Stimulated activated naive B cell treated with anti-CD40 and anti-IgM and Interleukin-4, amounts not matched to agents 10 μg/mL and 1 μg/mL and 100 μg/mL, for 72 hours (primary cell): ENCODE results near the gene THAP3.
"Not testable (repeated sequence)": the region's sequence is repeated elsewhere in the genome, so short reads cannot be mapped to it uniquely, and the experiment has no call there.

Source experiments
- ATAC-seq, 2 donors: fragments of 150-1000 bp; cut with Tn5 transposase; replicated peaks; 2 replicates each; pipeline ENCODE4 v1.10.0; 2021; ENCODE audit warnings: moderate library complexity in 1 of 2
- DNase-seq: peaks from one replicate; pipeline ENCODE4 v3.0.0; 2021
- H3K27ac Mint-ChIP-seq: one replicate; pipeline ENCODE4 v1.8.0; 2022; ENCODE audit warnings: mild to moderate bottlenecking, mixed read lengths
- H3K27me3 Mint-ChIP-seq, 2 donors: one replicate each; pipeline ENCODE4 v1.8.0; 2022; ENCODE audit warnings: mixed read lengths in 2 of 2
- H3K36me3 Mint-ChIP-seq, 2 donors: one replicate each; pipeline ENCODE4 v1.8.0; 2022; ENCODE audit warnings: mixed read lengths in 2 of 2, mild to moderate bottlenecking in 1 of 2
- H3K4me1 Mint-ChIP-seq, 2 donors: one replicate each; pipeline ENCODE4 v1.8.0; 2022; ENCODE audit warnings: mixed read lengths in 2 of 2, mild to moderate bottlenecking in 1 of 2
- H3K4me3 Mint-ChIP-seq, 2 donors: one replicate each; pipeline ENCODE4 v1.8.0; 2022; ENCODE audit warnings: mild to moderate bottlenecking in 2 of 2, mixed read lengths in 2 of 2, moderate library complexity in 1 of 2
- H3K9me3 Mint-ChIP-seq, 2 donors: one replicate each; pipeline ENCODE4 v1.8.0; 2022; ENCODE audit warnings: mixed read lengths in 2 of 2, mild to moderate bottlenecking in 1 of 2

Gene THAP3

DNA sequence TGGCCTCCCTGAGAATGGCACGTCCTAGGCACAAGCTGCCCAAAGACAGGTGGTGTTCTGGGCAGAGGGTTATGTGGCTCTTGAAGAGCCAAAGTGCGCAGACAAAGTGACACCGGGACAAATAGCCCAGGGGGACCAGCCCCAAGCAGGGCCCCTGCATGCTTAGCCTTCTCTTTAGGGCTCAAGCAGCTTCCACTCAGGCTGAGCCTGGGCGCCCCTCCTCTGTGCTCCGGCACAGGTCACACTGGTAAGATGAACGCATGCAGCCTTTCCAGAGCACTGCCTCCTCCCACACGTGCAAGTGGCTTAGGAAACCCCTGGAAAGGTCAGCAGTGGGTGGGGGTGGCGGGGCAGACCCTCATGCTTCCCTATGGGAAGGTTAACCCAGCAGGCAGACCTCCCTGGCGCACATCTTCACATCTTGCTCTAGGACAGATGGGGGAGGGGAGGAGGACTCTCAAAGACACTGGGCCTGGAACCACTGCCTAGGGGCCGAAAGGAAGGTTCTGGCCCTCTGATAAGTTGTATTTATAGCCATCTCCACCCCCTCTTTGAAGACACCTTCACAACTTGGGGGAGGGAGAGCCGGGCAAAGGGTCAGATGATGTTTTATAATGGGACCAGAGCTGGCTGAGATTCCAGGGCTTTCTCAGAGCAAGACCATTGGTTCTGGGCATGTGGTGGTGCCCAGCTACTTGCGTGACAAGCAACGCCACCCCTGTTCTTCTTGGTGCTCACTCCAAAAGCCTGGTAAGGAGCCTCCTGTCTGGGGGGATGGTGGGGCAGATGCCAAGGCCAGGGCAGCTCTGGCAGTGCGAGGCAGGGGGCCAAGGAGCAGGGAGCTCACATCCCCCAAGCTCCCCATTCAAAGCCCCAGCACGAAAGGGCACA, 27.5 kb upstream of the THAP3 start:
- H3K4me1 Mint-ChIP-seq, result peaks cover 25 to 59% of the 10 kb centered on the region in 2 donors
- no peaks in the 10 kb centered on the region for H3K9me3 Mint-ChIP-seq
- peak overlapping the region in 1 of 2 donors; percentile 36 for H3K4me3 Mint-ChIP-seq
- H3K27me3 Mint-ChIP-seq, result no peaks in the 10 kb centered on the region
- no peak overlapping the region for H3K27ac Mint-ChIP-seq
- peaks cover 22 to 61% of the 10 kb centered on the region in 2 donors for H3K36me3 Mint-ChIP-seq
- DNase-seq, result no peak
- ATAC-seq, result no peak

DNA sequence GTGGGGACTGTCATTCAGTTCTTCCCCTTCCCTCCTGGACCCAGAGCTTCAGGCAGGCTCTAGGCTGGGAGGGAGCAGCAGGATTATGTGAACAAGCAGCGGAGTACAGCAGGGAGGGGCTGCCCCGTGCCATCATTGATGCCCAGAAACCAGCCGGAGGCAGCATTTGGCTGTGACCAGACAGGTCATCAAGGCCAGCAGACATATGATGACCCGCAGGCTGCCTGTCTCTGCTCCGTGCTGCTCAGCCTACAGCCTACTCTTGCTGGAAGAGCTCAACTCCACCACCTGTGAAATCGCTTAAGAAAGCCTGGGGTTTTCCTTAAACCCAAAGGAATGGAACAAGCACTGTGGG, 26.9 kb upstream of the THAP3 start:
- DNase-seq (no peak), ATAC-seq (no peak)
- Mint-ChIP-seq H3K4me3 (no peak overlapping the region), H3K4me1 (peaks cover 25 to 59% of the 10 kb centered on the region in 2 donors), H3K36me3 (peaks cover 22 to 56% of the 10 kb centered on the region in 2 donors), H3K27me3 (no peaks in the 10 kb centered on the region), H3K27ac (no peak overlapping the region), H3K9me3 (no peaks in the 10 kb centered on the region)

DNA sequence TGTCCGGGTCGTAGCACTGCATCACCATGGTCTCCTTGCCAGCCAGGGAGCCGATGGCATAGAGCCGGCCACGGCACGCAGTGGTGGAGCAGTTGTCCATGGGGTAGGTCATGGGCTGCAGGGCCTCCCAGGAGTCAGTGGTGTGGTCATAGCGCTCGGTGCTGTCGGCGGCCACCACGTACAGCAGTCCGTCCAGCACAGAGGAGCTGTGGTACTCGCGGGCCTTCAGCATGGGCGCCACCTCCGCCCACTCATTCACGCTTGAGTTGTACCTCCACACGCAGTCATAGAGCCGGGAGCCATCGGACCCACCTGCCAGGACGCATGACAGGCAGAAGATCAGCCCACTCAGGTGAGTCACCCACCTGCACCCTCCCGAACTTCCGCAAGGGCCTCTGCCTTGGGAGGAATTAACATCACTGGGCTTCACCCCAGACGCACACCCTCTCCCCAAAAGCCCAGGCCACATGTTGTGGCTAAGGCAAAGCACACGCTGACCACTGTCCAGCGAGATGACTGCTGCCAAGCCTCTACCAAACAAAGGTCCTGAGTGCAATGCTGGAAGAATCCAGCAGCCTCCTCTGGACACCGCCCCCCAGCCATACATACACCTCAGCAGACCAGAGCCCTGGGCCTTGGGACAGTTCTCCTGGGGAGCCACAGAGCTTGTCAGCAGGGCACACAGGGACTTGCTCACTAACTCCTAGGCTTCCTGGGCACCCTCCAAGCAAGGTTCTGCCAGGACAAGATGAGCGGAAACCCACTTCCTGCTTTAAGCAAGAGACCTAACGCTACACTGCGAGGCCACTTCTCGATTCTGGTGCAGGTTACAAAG, 25.3 kb upstream of the THAP3 start:
- H3K36me3 Mint-ChIP-seq, result peaks cover 13 to 42% of the 10 kb centered on the region in 2 donors
- peaks cover 30 to 69% of the 10 kb centered on the region in 2 donors for H3K4me1 Mint-ChIP-seq
- no peak for ATAC-seq

DNA sequence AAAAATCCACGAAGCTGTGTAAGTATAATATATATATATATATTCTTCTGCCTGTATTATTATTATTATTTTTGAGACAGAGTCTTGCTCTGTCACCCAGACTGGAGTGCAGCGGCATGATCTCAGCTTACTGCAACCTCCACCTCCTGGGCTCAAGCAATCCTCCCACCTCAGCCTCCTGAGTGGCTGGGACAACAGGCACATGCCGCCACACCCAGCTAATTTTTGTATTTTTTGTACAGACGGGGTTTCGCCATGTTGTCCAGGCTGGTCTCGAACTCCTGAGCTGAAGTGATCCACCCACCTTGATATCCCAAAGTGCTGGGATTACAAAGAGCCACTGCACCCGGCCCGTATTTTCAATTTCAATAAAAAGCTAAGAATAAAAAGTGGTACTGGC, 24.7 kb upstream of the THAP3 start:
- Mint-ChIP-seq H3K4me1 (peaks cover 29 to 69% of the 10 kb centered on the region in 2 donors), H3K27ac (peak overlapping the region; percentile 9), H3K4me3 (peak overlapping the region; percentile 91 to 93), H3K36me3 (peaks cover 13 to 40% of the 10 kb centered on the region in 2 donors)
- H3K9me3 Mint-ChIP-seq, H3K27me3 Mint-ChIP-seq, DNase-seq, ATAC-seq: not testable (repeated sequence)

More for the DNA sequence above, 25.3 kb upstream of the THAP3 start:
- peak overlapping the region; percentile 31 for H3K27ac Mint-ChIP-seq
- no peaks in the 10 kb centered on the region for H3K9me3 Mint-ChIP-seq
- H3K4me3 Mint-ChIP-seq, result peak overlapping the region; percentile 69 to 91
- DNase-seq, result no peak
- H3K27me3 Mint-ChIP-seq, result no peaks in the 10 kb centered on the region

DNA sequence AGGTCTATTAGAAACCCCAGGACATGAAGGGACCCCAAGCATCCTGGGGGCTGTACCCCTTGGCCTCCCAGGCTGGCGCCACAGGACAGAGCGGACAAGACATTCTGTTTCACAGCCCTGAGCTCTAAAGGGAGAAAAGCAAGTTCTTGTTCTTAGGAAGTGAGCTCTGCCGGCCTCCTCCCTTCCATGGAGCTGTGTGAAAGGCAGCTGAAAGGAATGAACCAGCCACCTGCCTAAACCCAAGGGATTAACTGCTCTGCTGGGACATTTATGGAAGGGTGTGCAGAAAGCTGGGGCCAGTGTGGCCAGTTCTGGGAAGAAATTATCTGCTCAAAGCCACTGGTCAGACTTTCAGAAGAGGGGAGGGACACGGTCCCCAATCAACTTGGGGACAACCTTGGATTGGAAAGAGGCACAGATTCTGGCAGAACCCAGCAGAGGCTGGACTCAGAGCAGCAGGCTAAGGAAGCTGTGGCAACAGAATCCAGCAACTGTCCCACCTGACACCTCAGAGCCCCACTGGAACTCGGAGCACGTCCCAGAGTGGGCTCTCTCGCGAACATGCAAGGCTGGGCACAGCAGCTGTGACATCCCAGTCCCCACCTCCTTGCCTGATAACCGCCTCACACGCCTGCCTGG, 24.1 kb upstream of the THAP3 start:
- Mint-ChIP-seq H3K27ac (peak overlapping the region; percentile 92), H3K36me3 (peaks cover 10 to 34% of the 10 kb centered on the region in 2 donors), H3K4me3 (peak overlapping the region; percentile 91 to 93), H3K9me3 (no peaks in the 10 kb centered on the region), H3K27me3 (no peaks in the 10 kb centered on the region), H3K4me1 (peaks cover 26 to 66% of the 10 kb centered on the region in 2 donors)
- DNase-seq, result no peak
- peak in 1 of 2 donors; percentile 0 for ATAC-seq

DNA sequence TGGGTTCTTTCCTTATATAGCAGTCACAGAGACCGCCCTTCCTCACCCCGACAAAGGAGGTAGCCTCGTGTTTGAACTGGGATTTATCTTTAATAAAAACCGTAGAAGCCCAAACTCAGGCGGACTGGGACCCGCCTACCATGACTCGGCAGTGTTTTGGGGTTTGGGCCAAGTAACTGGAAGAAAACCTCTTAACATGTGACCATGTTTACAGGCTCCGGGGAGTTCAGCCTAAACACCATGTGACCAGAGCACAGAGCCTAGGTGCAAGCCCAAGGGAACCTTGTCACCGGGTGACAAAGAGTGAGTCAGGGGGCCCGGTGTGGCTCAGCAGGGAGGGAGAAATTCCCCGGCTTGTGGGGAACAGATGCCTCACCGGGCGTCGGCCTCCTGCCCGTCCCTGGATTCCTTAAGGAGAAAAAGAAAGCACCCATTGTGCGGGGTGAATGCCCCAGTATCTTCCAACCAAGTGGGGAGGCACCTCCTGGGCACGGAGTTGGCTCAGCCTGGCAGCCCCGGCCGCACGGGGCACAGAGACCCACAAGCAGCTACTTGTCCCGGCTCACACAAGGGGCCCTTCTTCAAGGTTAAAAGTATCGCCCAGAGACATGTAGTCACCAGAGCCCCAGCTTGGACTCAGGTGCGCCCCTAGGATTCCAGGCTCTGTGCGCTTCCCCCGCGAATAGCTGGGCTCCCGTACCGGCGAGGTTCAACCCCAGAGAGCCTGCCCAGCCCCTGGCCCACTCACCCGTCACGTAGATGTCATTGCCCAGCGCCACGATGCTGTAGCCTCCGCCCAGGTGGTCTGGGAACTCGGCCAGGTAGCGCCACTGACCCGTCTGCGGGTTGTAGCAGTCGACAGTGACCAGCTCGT, 23.4 kb upstream of the THAP3 start:
- Mint-ChIP-seq H3K36me3 (peaks cover 5 to 27% of the 10 kb centered on the region in 2 donors), H3K27me3 (no peaks in the 10 kb centered on the region), H3K9me3 (no peaks in the 10 kb centered on the region), H3K27ac (peak overlapping the region; percentile 92), H3K4me1 (peaks cover 26 to 58% of the 10 kb centered on the region in 2 donors), H3K4me3 (peak overlapping the region; percentile 91 to 93)
- DNase-seq, result peak; percentile 61
- peak; percentile 50 to 62 for ATAC-seq

DNA sequence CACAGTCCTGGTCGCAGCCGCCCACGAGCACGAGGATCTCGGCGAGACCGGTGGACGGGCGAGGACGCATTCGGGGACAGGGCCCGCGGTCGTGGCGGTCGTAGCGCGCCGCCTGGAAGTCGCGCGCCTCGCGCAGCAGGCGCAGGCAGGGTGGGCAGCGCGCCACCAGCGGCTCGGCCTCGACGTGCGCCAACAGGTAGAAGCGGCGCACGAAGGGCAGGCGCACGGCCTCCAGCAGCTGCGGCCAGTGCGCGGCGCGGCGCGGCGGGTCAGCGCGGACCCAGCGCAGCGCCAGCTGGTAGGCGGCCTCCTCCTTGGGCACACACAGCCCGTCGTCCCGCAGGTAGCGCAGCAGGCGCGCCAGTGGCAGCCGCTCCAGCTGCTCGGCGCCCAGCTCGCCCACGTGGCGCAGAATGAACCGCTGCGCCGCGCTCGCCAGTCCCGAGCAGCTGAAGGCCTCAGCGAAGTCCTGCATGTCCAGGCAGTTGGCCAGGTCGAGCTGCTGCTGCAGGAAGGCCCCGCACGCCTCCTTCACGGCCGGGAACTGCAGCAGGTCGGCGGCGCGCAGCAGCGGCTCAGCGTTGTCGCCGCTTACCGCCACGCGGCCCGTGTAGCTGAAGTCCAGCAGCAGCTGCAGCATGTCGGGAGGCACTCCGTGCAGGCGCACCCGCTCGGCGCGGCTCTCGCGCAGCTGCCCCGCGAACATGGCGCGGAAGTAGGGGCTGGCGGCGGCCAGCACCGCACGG, 22.6 kb upstream of the THAP3 start:
- no peak for DNase-seq
- Mint-ChIP-seq H3K9me3 (no peaks in the 10 kb centered on the region), H3K27ac (peak overlapping the region; percentile 92), H3K4me3 (peak overlapping the region; percentile 91 to 93), H3K4me1 (peaks cover 26 to 50% of the 10 kb centered on the region in 2 donors), H3K36me3 (peaks cover 4 to 24% of the 10 kb centered on the region in 2 donors), H3K27me3 (no peaks in the 10 kb centered on the region)
- ATAC-seq, result peak; percentile 47 to 54

DNA sequence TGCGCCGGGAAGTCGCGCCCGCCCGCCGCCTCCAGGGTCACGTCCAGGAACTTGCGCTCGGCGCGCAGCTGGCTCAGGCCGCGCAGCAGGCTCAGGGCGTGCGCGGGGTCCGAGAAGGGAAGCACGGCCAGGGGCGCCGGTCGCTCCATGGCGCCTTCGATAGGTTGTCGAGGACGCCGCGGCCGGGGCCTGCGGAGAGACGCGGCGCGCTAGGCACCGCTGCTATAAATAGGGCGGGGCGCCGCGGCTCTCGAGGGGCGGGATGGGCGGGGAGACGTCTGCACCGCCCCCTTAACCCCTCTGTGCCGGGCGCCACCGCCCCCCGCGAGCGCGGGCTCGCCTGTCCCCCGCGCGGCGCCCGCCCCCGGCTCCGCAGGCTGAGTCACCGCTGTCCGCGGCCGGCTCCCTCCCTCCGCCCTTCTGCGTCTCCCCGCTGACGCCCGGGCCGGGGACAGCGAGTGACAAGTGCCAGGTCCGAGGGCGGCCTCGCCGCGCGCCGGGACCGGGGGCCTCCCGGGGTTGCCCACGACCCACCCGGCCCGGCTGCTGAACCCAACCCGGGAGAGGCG, 21.9 kb upstream of the THAP3 start, which contains the start of gene KLHL21:
TSS of gene KLHL21 (minus strand) at position 201 of the 569 bp plus-strand sequence. CDS start at position 149, 52 bp downstream.
- Mint-ChIP-seq H3K27me3 (no peaks in the 10 kb centered on the region), H3K4me3 (peak within 1 kb of the TSS; percentile 91 to 93), H3K4me1 (peaks cover 24 to 43% of the 10 kb centered on the region in 2 donors), H3K36me3 (peaks cover 2 to 20% of the 10 kb centered on the region in 2 donors), H3K9me3 (no peaks in the 10 kb centered on the region), H3K27ac (peak within 1 kb of the TSS; percentile 96)
- DNase-seq (peak; percentile 86), ATAC-seq (peak; percentile 67 to 77)

DNA sequence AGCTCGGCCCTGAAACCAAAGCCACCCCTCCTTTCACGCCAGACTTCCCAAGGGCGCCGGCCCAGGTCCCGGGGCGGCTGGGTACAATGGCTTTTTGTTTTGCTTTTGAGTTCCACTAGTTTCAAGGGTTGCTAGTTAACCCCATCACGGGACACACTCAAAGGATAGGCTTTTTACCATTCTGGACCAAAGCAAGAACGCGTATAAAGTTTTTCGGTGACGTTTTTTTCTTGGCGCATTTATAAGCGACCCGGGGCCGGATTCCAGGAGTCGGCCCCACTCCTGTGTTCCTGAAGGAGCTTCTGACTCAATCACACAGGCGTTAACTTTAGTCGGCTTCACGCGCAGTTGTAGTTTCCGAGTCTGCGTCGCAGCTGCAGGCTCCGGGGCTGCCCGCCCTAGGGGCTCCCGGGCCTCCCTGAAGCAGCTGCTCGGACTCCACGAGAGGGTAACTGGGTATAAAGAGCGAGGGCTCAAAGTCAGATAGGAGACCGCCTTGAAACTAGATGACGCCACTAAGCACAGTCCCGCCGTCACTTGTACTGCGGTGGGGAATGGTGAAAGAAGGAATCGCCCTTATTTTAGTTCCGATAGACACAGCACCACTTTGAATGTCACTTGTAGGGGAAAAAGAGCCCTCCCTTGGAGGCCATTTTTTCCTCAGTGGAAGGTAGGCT, 21.3 kb upstream of the THAP3 start:
- Mint-ChIP-seq H3K36me3 (peaks cover 2 to 17% of the 10 kb centered on the region in 2 donors), H3K27ac (peak overlapping the region; percentile 96), H3K27me3 (no peaks in the 10 kb centered on the region), H3K4me1 (peaks cover 21 to 42% of the 10 kb centered on the region in 2 donors), H3K9me3 (no peaks in the 10 kb centered on the region), H3K4me3 (peak overlapping the region; percentile 82 to 87)
- ATAC-seq (peak; percentile 45 to 47), DNase-seq (peak; percentile 59)

DNA sequence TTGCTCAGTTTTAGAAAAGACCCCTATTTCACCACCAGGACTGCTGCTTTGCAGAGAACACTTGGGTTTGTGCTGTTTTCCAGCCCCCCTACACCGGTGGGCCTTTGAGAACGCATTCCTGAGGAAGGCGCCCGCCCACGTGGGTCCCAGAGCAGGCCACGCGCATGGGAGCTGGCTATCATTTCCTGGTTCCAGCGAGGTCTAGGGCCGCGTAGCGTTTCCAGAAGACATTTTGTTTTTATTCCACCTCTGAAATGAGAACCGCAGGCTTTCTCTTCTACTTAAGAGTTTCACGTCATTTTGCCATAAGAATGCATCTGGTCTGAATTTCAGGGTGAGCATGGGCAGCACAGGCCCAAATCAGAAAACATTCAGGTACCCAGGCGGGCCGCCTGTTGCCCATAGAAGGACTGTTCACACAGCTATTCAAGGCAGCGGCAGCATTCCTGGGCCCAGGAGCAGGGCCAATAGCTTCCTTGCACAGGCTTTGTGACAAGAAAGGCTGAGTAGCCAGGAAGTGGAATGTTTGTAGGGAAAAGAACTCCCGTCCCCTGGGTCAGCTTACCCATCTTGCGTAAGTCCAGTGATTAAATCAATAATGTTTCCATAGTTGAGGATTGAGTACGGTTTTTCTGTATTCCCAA, 20.6 kb upstream of the THAP3 start:
- DNase-seq, result no peak

DNA sequence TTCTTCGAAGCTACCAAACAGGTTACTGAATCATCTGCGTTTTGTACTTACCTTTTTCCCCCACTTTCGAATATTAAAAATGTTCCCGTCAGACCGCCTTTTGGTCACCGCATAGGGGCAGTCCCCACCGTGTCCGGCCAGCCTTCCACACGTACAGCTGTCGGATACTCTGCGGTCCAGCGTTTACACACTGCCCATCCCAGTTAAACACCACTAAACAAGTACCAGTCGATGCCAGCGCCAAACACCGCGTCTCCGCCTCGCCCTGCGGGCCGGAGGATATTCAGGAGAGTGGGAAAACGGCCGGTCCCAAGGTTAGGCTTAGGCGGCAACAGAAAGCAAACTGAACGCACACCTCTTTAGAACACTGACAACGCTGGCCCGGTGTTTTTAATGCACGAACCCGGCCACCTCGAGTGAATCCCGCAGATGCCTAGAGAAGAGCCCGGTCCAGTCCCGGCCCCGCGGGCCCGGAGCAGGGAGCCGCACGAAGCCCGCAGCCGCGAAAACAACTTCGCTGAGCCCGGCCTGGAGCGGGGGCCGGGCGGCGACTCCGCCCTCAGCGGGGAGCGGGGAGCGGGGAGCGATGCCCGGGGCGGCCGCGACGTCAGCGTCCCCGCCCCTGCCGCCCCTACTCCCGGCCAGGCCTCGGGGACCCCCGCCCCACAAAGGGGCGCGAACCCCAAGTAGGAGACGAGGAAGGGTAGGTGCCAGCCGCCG, 11.9 kb upstream of the THAP3 start:
- Mint-ChIP-seq H3K27me3 (no peaks in the 10 kb centered on the region), H3K4me3 (peak overlapping the region; percentile 85 to 86), H3K9me3 (no peaks in the 10 kb centered on the region), H3K4me1 (peaks cover 12 to 24% of the 10 kb centered on the region in 2 donors), H3K36me3 (no peaks in the 10 kb centered on the region), H3K27ac (peak overlapping the region; percentile 89)
- ATAC-seq, result peak; percentile 45 to 53
- peak; percentile 18 for DNase-seq

More for the DNA sequence above, 20.6 kb upstream of the THAP3 start:
- peaks cover 20 to 36% of the 10 kb centered on the region in 2 donors for H3K4me1 Mint-ChIP-seq
- peaks cover 2 to 12% of the 10 kb centered on the region in 2 donors for H3K36me3 Mint-ChIP-seq
- no peaks in the 10 kb centered on the region for H3K9me3 Mint-ChIP-seq
- peak overlapping the region; percentile 96 for H3K27ac Mint-ChIP-seq
- H3K27me3 Mint-ChIP-seq, result no peaks in the 10 kb centered on the region
- ATAC-seq, result no peak
- peak overlapping the region; percentile 82 to 87 for H3K4me3 Mint-ChIP-seq
